Kidney epithelial cell (primary cell): ENCODE measurements around the gene COL23A1. TPM values are rescaled to one million over a fixed set of nuclear protein-coding genes. Genes with fewer than 3 reads are reported as not detected.

Experiments used
- DNase-seq: peaks from one replicate; pipeline ENCODE4 v3.0.0-alpha.2; 2010; ENCODE audit warnings: low read depth
- H3K27me3 ChIP-seq: 2 replicates; pipeline ENCODE4 v1.6.0; 2011; ENCODE audit warnings: low read length; ENCODE audit not compliant: control insufficient read depth, insufficient read depth
- H3K36me3 ChIP-seq: 2 replicates; pipeline ENCODE4 v1.5.1; 2011; ENCODE audit warnings: low read length; ENCODE audit not compliant: control insufficient read depth, insufficient read depth
- H3K4me3 ChIP-seq: 2 replicates; pipeline ENCODE4 v1.5.1; 2011; ENCODE audit warnings: low read depth, mild to moderate bottlenecking, control low read depth, low read length
- CTCF ChIP-seq: IDR thresholded peaks from 2 replicates; pipeline ENCODE4 v1.5.1; 2011; ENCODE audit warnings: mild to moderate bottlenecking, moderate library complexity, low read length, control low read depth, inconsistent platforms; ENCODE audit not compliant: insufficient read depth, poor library complexity, severe bottlenecking
- total RNA-seq: library from RNA; depleted of rRNA; stranded (reverse); fragments of >200 nt; gene quantifications from 2 replicates; pipeline ENCODE4 v1.2.3, GENCODE V29; 2015

COL23A1 gene
- total RNA-seq, 1 donor from 2014 or later: 0.17 TPM

- no peaks in the 10 kb centered on the region for H3K36me3 ChIP-seq
- no peak for DNase-seq
- no peak for TF ChIP-seq CTCF
- H3K27me3 ChIP-seq: peaks cover 4% of the 10 kb centered on the region
- no peak overlapping the region for H3K4me3 ChIP-seq
Observed at GRCh38 chr5:178595150-178595549, 5.0 kb upstream of the COL23A1 start.

GRCh38 chr5:178590924-178591423 lies 781 bp upstream of the COL23A1 start:
- H3K27me3 ChIP-seq: peaks cover 28% of the 10 kb centered on the region
- no peaks in the 10 kb centered on the region for H3K36me3 ChIP-seq
- H3K4me3 ChIP-seq: no peak overlapping the region
- no peak for DNase-seq
- TF ChIP-seq CTCF: no peak

- no peaks in the 10 kb centered on the region for H3K36me3 ChIP-seq
- peaks cover 28% of the 10 kb centered on the region for H3K27me3 ChIP-seq
- TF ChIP-seq CTCF: no peak
- DNase-seq: no peak
- peak overlapping the region; percentile 9 for H3K4me3 ChIP-seq
Observed at GRCh38 chr5:178589180-178590140, 733 bp downstream of the COL23A1 start.

GRCh38 chr5:178588769-178589168 lies 1.4 kb downstream of the COL23A1 start:
- no peak for DNase-seq
- Histone ChIP-seq H3K27me3 (peaks cover 28% of the 10 kb centered on the region), H3K36me3 (no peaks in the 10 kb centered on the region), H3K4me3 (no peak overlapping the region)
- TF ChIP-seq CTCF: no peak

GRCh38 chr5:178587763-178588611 lies 2.2 kb downstream of the COL23A1 start:
- Histone ChIP-seq H3K4me3 (no peak overlapping the region), H3K36me3 (no peaks in the 10 kb centered on the region), H3K27me3 (peaks cover 28% of the 10 kb centered on the region)
- no peak for DNase-seq
- TF ChIP-seq CTCF: no peak
